SK-N-SH (cell line): ENCODE data around the gene VIPR2. TPM values are rescaled to one million over a fixed set of nuclear protein-coding genes. Genes with fewer than 3 reads are reported as not detected.

Experiments used
- CTCF ChIA-PET: fragments of 300-600, 350-600 bp; formaldehyde crosslinking; extraction: SDS; loops from one replicate; lab custom pipeline; 2021; lab: Yijun Ruan, JAX
- POLR2A ChIA-PET: fragments of 350-600 bp; sonication (Branson Sonifier 250); formaldehyde crosslinking; extraction: SDS; loops from one replicate; lab custom pipeline; 2020; ENCODE audit warnings: antibody characterized with exemption, inconsistent platforms; lab: Yijun Ruan, JAX
- DNase-seq: peaks from one replicate; pipeline ENCODE4 v3.0.0; 2012
- H2AFZ ChIP-seq: fragments of 200-600 bp; sonication (generic); 2 replicates; pipeline ENCODE4 v1.8.1; 2016; ENCODE audit warnings: antibody characterized with exemption, mild to moderate bottlenecking, low read depth
- H3F3A ChIP-seq: fragments of 200-600 bp; sonication (generic); replicated peaks from 2 replicates; pipeline ENCODE3; 2016; ENCODE audit warnings: antibody characterized with exemption, mild to moderate bottlenecking; ENCODE audit not compliant: insufficient read depth
- H3K27ac ChIP-seq, 2 experiments: fragments of 200-500 bp in 1 of 2; fragments of 200-600 bp in 1 of 2; sonication (Bioruptor generic) in 1 of 2; sonication (generic), shearing (Covaris generic) in 1 of 2; 2 replicates each; pipeline versions ENCODE4 v1.5.1 to v1.6.1; 2014 to 2016; ENCODE audit warnings: low read depth in 2 of 2, inconsistent platforms in 1 of 2, low read length in 1 of 2, mild to moderate bottlenecking in 1 of 2, mixed read lengths in 1 of 2
- H3K27me3 ChIP-seq: fragments of 200-600 bp; sonication (generic), shearing (Covaris generic); 2 replicates; pipeline ENCODE4 v1.6.1; 2016; ENCODE audit warnings: mixed run types; ENCODE audit not compliant: insufficient read depth
- H3K36me3 ChIP-seq, 2 experiments: fragments of 200-500 bp in 1 of 2; fragments of 200-600 bp in 1 of 2; sonication (Bioruptor generic) in 1 of 2; sonication (generic) in 1 of 2; replicated peaks in 1 of 2; 2 replicates each; pipeline versions ENCODE3 to v1.5.1; 2014 to 2016; ENCODE audit warnings: low read length in 1 of 2, mild to moderate bottlenecking in 1 of 2; ENCODE audit not compliant: insufficient read depth in 2 of 2, control insufficient read depth in 1 of 2
- H3K4me1 ChIP-seq, 2 experiments: fragments of 200-500 bp in 1 of 2; fragments of 200-600 bp in 1 of 2; sonication (Bioruptor generic) in 1 of 2; sonication (generic), shearing (Covaris generic) in 1 of 2; 2 replicates each; pipeline versions ENCODE4 v1.5.1 to v1.6.1; 2014 to 2016; ENCODE audit warnings: low read depth in 1 of 2, low read length in 1 of 2, mixed run types in 1 of 2; ENCODE audit not compliant: insufficient read depth in 2 of 2, control insufficient read depth in 1 of 2
- H3K4me2 ChIP-seq: fragments of 200-600 bp; sonication (generic), shearing (Covaris generic); 2 replicates; pipeline ENCODE4 v1.6.1; 2017; ENCODE audit warnings: mixed run types
- H3K4me3 ChIP-seq, 2 experiments: fragments of 200-500 bp in 1 of 2; fragments of 200-600 bp in 1 of 2; sonication (Bioruptor generic) in 1 of 2; sonication (generic), shearing (Covaris generic) in 1 of 2; 2 replicates each; pipeline versions ENCODE4 v1.5.1 to v1.8.1; 2014 to 2016; ENCODE audit warnings: low read depth in 2 of 2, inconsistent platforms in 1 of 2, low read length in 1 of 2, mild to moderate bottlenecking in 1 of 2, mixed read lengths in 1 of 2, moderate library complexity in 1 of 2
- H3K79me2 ChIP-seq: fragments of 200-600 bp; sonication (generic); 2 replicates; pipeline ENCODE4 v1.8.1; 2017; ENCODE audit warnings: mild to moderate bottlenecking; ENCODE audit not compliant: insufficient read depth
- H3K9ac ChIP-seq: fragments of 200-600 bp; sonication (generic); 2 replicates; pipeline ENCODE4 v1.6.1; 2017; ENCODE audit warnings: mixed run types
- H3K9me2 ChIP-seq: fragments of 200-600 bp; sonication (generic); 2 replicates; pipeline ENCODE4 v1.6.1; 2017; ENCODE audit warnings: mixed run types
- H3K9me3 ChIP-seq: fragments of 200-600 bp; sonication (generic); 2 replicates; pipeline ENCODE4 v1.6.1; 2017; ENCODE audit warnings: mixed run types, mild to moderate bottlenecking, moderate library complexity
- H4K20me1 ChIP-seq: fragments of 200-600 bp; sonication (generic); 2 replicates; pipeline ENCODE4 v1.6.1; 2017; ENCODE audit warnings: mild to moderate bottlenecking, mixed run types; ENCODE audit not compliant: insufficient read depth
- CHD2 ChIP-seq: fragments of 150-350 bp; IDR thresholded peaks from 2 replicates; pipeline ENCODE4 v1.6.1; 2018; ENCODE audit warnings: low read length; ENCODE audit not compliant: partially characterized antibody
- ELF1 ChIP-seq: IDR thresholded peaks from 2 replicates; pipeline ENCODE4 v1.4.0; 2012
- EP300 ChIP-seq, 2 experiments: IDR thresholded peaks; 2 replicates each; pipeline versions ENCODE4 v1.4.0 to v1.6.1; 2012; ENCODE audit warnings: borderline replicate concordance in 1 of 2, low read depth in 1 of 2, low read length in 1 of 2
- EZH2phosphoT487 ChIP-seq: fragments of 200-600 bp; sonication (generic); IDR thresholded peaks from 2 replicates; pipeline ENCODE4 v1.6.1; 2017; ENCODE audit warnings: low read depth, mixed run types, mild to moderate bottlenecking, antibody characterized with exemption, moderate library complexity, borderline replicate concordance
- FOXJ3 ChIP-seq: sonication (generic); formaldehyde crosslinking; IDR thresholded peaks from 2 replicates; pipeline ENCODE4 v1.5.1; 2020; ENCODE audit warnings: mild to moderate bottlenecking, missing genetic modification reagents
- GATA2 ChIP-seq: sonication (generic); formaldehyde crosslinking; IDR thresholded peaks from 2 replicates; pipeline ENCODE4 v1.5.0; 2020; ENCODE audit warnings: mild to moderate bottlenecking, missing genetic modification reagents
- JUND ChIP-seq: IDR thresholded peaks from 2 replicates; pipeline ENCODE4 v1.4.0; 2012
- MAX ChIP-seq: IDR thresholded peaks from 2 replicates; pipeline ENCODE4 v1.4.0; 2012; ENCODE audit warnings: low read depth
- MEF2A ChIP-seq: IDR thresholded peaks from 2 replicates; pipeline ENCODE4 v1.4.0; 2012; ENCODE audit warnings: low read depth, borderline replicate concordance
- MXI1 ChIP-seq: IDR thresholded peaks from 2 replicates; pipeline ENCODE4 v1.6.1; 2012; ENCODE audit warnings: mild to moderate bottlenecking, low read depth, low read length, improper control_type of control experiment
- POLR2AphosphoS5 ChIP-seq: IDR thresholded peaks from 2 replicates; pipeline ENCODE4 v1.6.1; 2012; ENCODE audit warnings: low read depth, low read length
- RCOR1 ChIP-seq: fragments of 150-350 bp; IDR thresholded peaks from 2 replicates; pipeline ENCODE4 v1.6.1; 2017; ENCODE audit warnings: antibody characterized with exemption, low read length
- RXRA ChIP-seq: IDR thresholded peaks from 2 replicates; pipeline ENCODE4 v1.4.0; 2012; ENCODE audit warnings: low read depth, mild to moderate bottlenecking, borderline replicate concordance
- SMC3 ChIP-seq: IDR thresholded peaks from 2 replicates; pipeline ENCODE4 v1.6.1; 2012; ENCODE audit warnings: low read depth, low read length, improper control_type of control experiment
- TAF1 ChIP-seq: IDR thresholded peaks from 2 replicates; pipeline ENCODE4 v1.6.1; 2012; ENCODE audit warnings: low read depth, mild to moderate bottlenecking, low read length, moderate library complexity, borderline replicate concordance
- YY1 ChIP-seq: IDR thresholded peaks from 2 replicates; pipeline ENCODE4 v1.4.0; 2012; ENCODE audit warnings: low read depth, mild to moderate bottlenecking
- WGBS: methylation state at CpG from one replicate; pipeline ENCODE4 v1.1.6; 2017; ENCODE audit warnings: low lambda C conversion rate; 5-methylcytosine and 5-hydroxymethylcytosine counted together
- polyA plus RNA-seq, 3 experiments: library from polyadenylated mRNA; depleted of rRNA; stranded (reverse); fragments of >200 nt; gene quantifications; 2 replicates each; pipeline ENCODE4 v1.2.3, GENCODE V29; 2012
- TF ChIP-seq, protein P1 (sequence below): fragments of 150-350 bp; IDR thresholded peaks from 2 replicates; pipeline ENCODE4 v1.6.1; 2017; ENCODE audit warnings: antibody characterized with exemption, low read length, low read depth, borderline replicate concordance
- TF ChIP-seq, protein P2 (sequence below): IDR thresholded peaks from 2 replicates; pipeline ENCODE4 v1.6.1; 2012; ENCODE audit warnings: mild to moderate bottlenecking, low read depth, low read length, moderate library complexity

The VIPR2 gene
- polyA plus RNA-seq, 1 of the 3 experiments (the other 2 are of a cell fraction): not detected

- Histone ChIP-seq H3K4me1 (peaks cover 0 to 14% of the 10 kb centered on the region in 2 experiments; a peak in 1 of 4 replicates), H3K4me3 (no peak overlapping the region), H3K9me2 (no peaks in the 10 kb centered on the region), H3K27ac (no peak overlapping the region), H3K9ac (no peak overlapping the region), H3K9me3 (peaks cover 5% of the 10 kb centered on the region; the same call in 1 of the 2 replicates), H3F3A (no peaks in the 10 kb centered on the region)
- WGBS: 51% methylated on average over 22 of the region's 22 CpGs
- CTCF ChIA-PET: interaction anchor here (1.1 to 5.9 kb wide), 3 partner anchors 13 to 484 kb away, joined by 3 to 77 read pairs (median 7); no protein-coding TSS in a partner anchor
- TF ChIP-seq EZH2phosphoT487: no peak
- TF ChIP-seq MEF2A: no peak
- no peak for TF ChIP-seq FOXJ3
- TF ChIP-seq TAF1: no peak
- TF ChIP-seq POLR2AphosphoS5: no peak
- no peak for TF ChIP-seq YY1
- TF ChIP-seq CHD2: no peak
- no peak for TF ChIP-seq RCOR1
- TF ChIP-seq, protein P1, sequence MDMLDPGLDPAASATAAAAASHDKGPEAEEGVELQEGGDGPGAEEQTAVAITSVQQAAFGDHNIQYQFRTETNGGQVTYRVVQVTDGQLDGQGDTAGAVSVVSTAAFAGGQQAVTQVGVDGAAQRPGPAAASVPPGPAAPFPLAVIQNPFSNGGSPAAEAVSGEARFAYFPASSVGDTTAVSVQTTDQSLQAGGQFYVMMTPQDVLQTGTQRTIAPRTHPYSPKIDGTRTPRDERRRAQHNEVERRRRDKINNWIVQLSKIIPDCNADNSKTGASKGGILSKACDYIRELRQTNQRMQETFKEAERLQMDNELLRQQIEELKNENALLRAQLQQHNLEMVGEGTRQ: no peak
- TF ChIP-seq, all 33 proteins: peak for 0
- no peak for DNase-seq
- POLR2A ChIA-PET: no interaction called here
- Histone ChIP-seq H4K20me1 (no peaks in the 10 kb centered on the region), H2AFZ (no peak overlapping the region), H3K79me2 (no peaks in the 10 kb centered on the region), H3K36me3 (no peaks in the 10 kb centered on the region), H3K27me3 (no peaks in the 10 kb centered on the region), H3K4me2 (no peak overlapping the region)
Observed at GRCh38 chr7:158979635-158980351, 164.9 kb downstream of the VIPR2 start.

DNA sequence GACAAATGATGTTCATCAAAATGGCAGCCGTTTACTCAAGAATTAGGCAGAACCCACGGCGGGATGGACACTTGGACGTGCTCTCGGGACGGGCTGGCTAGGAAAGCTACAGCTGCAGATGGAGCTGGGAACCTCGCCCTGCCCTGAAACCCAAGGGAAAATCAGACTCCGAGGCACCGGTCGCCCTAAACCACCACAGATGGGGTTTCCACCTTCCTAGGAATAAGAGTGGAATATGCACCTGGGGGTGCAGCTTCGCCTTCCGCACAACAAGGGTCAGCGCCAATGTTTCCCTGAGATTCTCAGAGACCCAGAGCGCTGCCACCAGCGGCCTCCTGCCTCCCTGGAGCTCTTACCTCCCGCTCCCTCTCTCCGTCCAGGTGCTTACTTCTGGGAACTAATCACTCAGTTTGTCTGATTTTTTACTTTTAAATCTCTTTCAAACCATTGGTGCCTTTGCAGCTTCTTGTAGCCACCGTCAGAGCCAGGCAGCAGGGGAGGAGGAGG, 165.6 kb downstream of the VIPR2 start:
- H3K4me1 ChIP-seq: peaks cover 0 to 14% of the 10 kb centered on the region in 2 experiments; a peak in 1 of 4 replicates
- H3K4me2 ChIP-seq: no peak overlapping the region
- H3K9ac ChIP-seq: no peak overlapping the region
- no peaks in the 10 kb centered on the region for H3K9me2 ChIP-seq
- ChIA-PET CTCF (interaction anchor here (0.6 to 5.9 kb wide), 5 partner anchors 13 to 484 kb away, joined by 3 to 77 read pairs (median 7); no protein-coding TSS in a partner anchor), POLR2A (interaction anchor here (0.6 kb wide), 1 partner anchor 12 kb away, joined by 3 read pairs; no protein-coding TSS in a partner anchor)
- DNase-seq: no peak
- H3F3A ChIP-seq: no peaks in the 10 kb centered on the region
- no peak for TF ChIP-seq MAX
- TF ChIP-seq, protein P2, sequence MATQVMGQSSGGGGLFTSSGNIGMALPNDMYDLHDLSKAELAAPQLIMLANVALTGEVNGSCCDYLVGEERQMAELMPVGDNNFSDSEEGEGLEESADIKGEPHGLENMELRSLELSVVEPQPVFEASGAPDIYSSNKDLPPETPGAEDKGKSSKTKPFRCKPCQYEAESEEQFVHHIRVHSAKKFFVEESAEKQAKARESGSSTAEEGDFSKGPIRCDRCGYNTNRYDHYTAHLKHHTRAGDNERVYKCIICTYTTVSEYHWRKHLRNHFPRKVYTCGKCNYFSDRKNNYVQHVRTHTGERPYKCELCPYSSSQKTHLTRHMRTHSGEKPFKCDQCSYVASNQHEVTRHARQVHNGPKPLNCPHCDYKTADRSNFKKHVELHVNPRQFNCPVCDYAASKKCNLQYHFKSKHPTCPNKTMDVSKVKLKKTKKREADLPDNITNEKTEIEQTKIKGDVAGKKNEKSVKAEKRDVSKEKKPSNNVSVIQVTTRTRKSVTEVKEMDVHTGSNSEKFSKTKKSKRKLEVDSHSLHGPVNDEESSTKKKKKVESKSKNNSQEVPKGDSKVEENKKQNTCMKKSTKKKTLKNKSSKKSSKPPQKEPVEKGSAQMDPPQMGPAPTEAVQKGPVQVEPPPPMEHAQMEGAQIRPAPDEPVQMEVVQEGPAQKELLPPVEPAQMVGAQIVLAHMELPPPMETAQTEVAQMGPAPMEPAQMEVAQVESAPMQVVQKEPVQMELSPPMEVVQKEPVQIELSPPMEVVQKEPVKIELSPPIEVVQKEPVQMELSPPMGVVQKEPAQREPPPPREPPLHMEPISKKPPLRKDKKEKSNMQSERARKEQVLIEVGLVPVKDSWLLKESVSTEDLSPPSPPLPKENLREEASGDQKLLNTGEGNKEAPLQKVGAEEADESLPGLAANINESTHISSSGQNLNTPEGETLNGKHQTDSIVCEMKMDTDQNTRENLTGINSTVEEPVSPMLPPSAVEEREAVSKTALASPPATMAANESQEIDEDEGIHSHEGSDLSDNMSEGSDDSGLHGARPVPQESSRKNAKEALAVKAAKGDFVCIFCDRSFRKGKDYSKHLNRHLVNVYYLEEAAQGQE: no peak
- TF ChIP-seq JUND: no peak
- TF ChIP-seq MEF2A: no peak
- no peak for TF ChIP-seq EP300 (IDR thresholded peaks at IDR 0.05; ENCODE audit: borderline replicate concordance in 1 of 2, low read depth in 1 of 2, low read length in 1 of 2)
- TF ChIP-seq YY1: no peak
- no peak for TF ChIP-seq CHD2
- TF ChIP-seq ELF1: no peak
- no peak for TF ChIP-seq RXRA
- no peak for TF ChIP-seq EZH2phosphoT487
- no peak for TF ChIP-seq MXI1
- TF ChIP-seq, protein P1: no peak
- TF ChIP-seq GATA2 (CRISPR knock-in tag): no peak
- no peak for TF ChIP-seq SMC3
- no peak for TF ChIP-seq RCOR1
- 63% methylated on average over 18 of the region's 18 CpGs for WGBS
- H3K36me3 ChIP-seq: no peaks in the 10 kb centered on the region
- H3K27ac ChIP-seq: no peak overlapping the region
- no peaks in the 10 kb centered on the region for H3K27me3 ChIP-seq
- H3K79me2 ChIP-seq: no peaks in the 10 kb centered on the region
- no peak overlapping the region for H2AFZ ChIP-seq
- no peaks in the 10 kb centered on the region for H4K20me1 ChIP-seq
- H3K9me3 ChIP-seq: peaks cover 5% of the 10 kb centered on the region; the same call in 1 of the 2 replicates
- no peak overlapping the region for H3K4me3 ChIP-seq
